Stimulated activated CD8-positive, alpha-beta memory T cell treated with anti-CD3 and anti-CD28 coated beads, Interleukin-12 subunit alpha, Interleukin-12 subunit beta, amount 100 ng/mL, for 4 hours (primary cell): ENCODE results near the gene ANKRD37.
"Not testable (repeated sequence)": the region's sequence is repeated elsewhere in the genome, so short reads cannot be mapped to it uniquely, and the experiment has no call there.

Source experiments
- DNase-seq: peaks from one replicate; pipeline ENCODE4 v3.0.0-alpha.2; 2020; ENCODE audit warnings: low read depth

ANKRD37 gene

GRCh38 chr4:185396724-185397385, at the start of gene ANKRD37:
Gene ANKRD37, plus strand, starts transcription at chr4:185396841. Its CDS starts 83 bp downstream, at chr4:185396924.
- no peak for DNase-seq

- no peak for DNase-seq
These were observed 49.6 kb upstream of the ANKRD37 start for GRCh38 chr4:185346975-185347601.

GRCh38 chr4:185351691-185352090, 45.0 kb upstream of the ANKRD37 start:
- DNase-seq: no peak

- DNase-seq: no peak
These were observed 44.4 kb upstream of the ANKRD37 start for GRCh38 chr4:185352202-185352601.

- DNase-seq: no peak
These were observed 43.9 kb upstream of the ANKRD37 start for GRCh38 chr4:185352741-185353140.

GRCh38 chr4:185357211-185357610, 39.4 kb upstream of the ANKRD37 start:
- DNase-seq: no peak

GRCh38 chr4:185357733-185358440, 38.8 kb upstream of the ANKRD37 start:
- no peak for DNase-seq

- DNase-seq: no peak
These were observed 38.1 kb upstream of the ANKRD37 start for GRCh38 chr4:185358514-185358913.

- no peak for DNase-seq
These were observed 37.7 kb upstream of the ANKRD37 start for GRCh38 chr4:185358959-185359358.

GRCh38 chr4:185359767-185360446, 36.7 kb upstream of the ANKRD37 start:
- no peak for DNase-seq

- no peak for DNase-seq
These were observed 34.8 kb upstream of the ANKRD37 start for GRCh38 chr4:185361872-185362271.

GRCh38 chr4:185362570-185362969, 34.1 kb upstream of the ANKRD37 start:
- not testable (repeated sequence) for DNase-seq

GRCh38 chr4:185363251-185363650, 33.4 kb upstream of the ANKRD37 start:
- DNase-seq: no peak

GRCh38 chr4:185364886-185365285, 31.8 kb upstream of the ANKRD37 start:
- DNase-seq: no peak

- DNase-seq: no peak
These were observed 26.9 kb upstream of the ANKRD37 start for GRCh38 chr4:185369731-185370130.

GRCh38 chr4:185370268-185370949, 26.2 kb upstream of the ANKRD37 start:
- no peak for DNase-seq

- no peak for DNase-seq
These were observed 24.9 kb upstream of the ANKRD37 start for GRCh38 chr4:185371702-185372101.

- DNase-seq: no peak
These were observed 22.6 kb upstream of the ANKRD37 start for GRCh38 chr4:185374027-185374426.

GRCh38 chr4:185374573-185374972, 22.1 kb upstream of the ANKRD37 start:
- no peak for DNase-seq

GRCh38 chr4:185378264-185378663, 18.4 kb upstream of the ANKRD37 start:
- no peak for DNase-seq

- DNase-seq: no peak
These were observed 17.0 kb upstream of the ANKRD37 start for GRCh38 chr4:185379326-185380295.
